Central memory CD8-positive, alpha-beta T cell (primary cell): ENCODE data around the gene GNLY.
A peak's percentile ranks its signal among the peaks of the same experiment; 100 is the strongest.

Experiments
- ATAC-seq: fragments of 150-1000 bp; cut with Tn5 transposase; replicated peaks from 2 replicates; pipeline ENCODE4 v1.10.0; 2022; ENCODE audit warnings: mild to moderate bottlenecking, moderate FRiP score, moderate number of reproducible peaks; ENCODE audit not compliant: poor library complexity, severe bottlenecking; ENCODE audit errors: extremely low read depth
- DNase-seq, 2 donors: peaks; one replicate each; pipeline ENCODE4 v3.0.0; 2021; ENCODE audit warnings: low spot score in 2 of 2
- H3K27ac Mint-ChIP-seq: one replicate; pipeline ENCODE4 v1.8.0; 2022; ENCODE audit warnings: low read depth, mild to moderate bottlenecking, moderate library complexity, mixed read lengths
- H3K27me3 Mint-ChIP-seq: one replicate; pipeline ENCODE4 v1.8.0; 2022; ENCODE audit warnings: mixed read lengths
- H3K36me3 Mint-ChIP-seq: one replicate; pipeline ENCODE4 v1.8.0; 2022; ENCODE audit warnings: mild to moderate bottlenecking, moderate library complexity, mixed read lengths; ENCODE audit not compliant: insufficient read depth
- H3K4me1 Mint-ChIP-seq: one replicate; pipeline ENCODE4 v1.8.0; 2022; ENCODE audit warnings: mixed read lengths
- H3K4me3 Mint-ChIP-seq: one replicate; pipeline ENCODE4 v1.8.0; 2022; ENCODE audit warnings: mild to moderate bottlenecking, moderate library complexity, mixed read lengths
- H3K9me3 Mint-ChIP-seq: one replicate; pipeline ENCODE4 v1.8.0; 2022; ENCODE audit warnings: mixed read lengths

GNLY gene

GRCh38 chr2:85694052-85695025 is at the start of gene GNLY:
TSS of gene GNLY (plus strand) at chr2:85694358. CDS start at chr2:85694419, 61 bp downstream.
- Mint-ChIP-seq H3K4me1 (no peaks in the 10 kb centered on the region), H3K36me3 (peaks cover 25% of the 10 kb centered on the region), H3K27me3 (no peaks in the 10 kb centered on the region), H3K4me3 (peak within 1 kb of the TSS; percentile 75), H3K27ac (peak within 1 kb of the TSS; percentile 69), H3K9me3 (no peaks in the 10 kb centered on the region)
- ATAC-seq (peak; percentile 84), DNase-seq (peak in 1 of 2 donors; percentile 21)

- no peak for DNase-seq
- H3K27me3 Mint-ChIP-seq: no peaks in the 10 kb centered on the region
- no peak overlapping the region for H3K4me3 Mint-ChIP-seq
- no peak overlapping the region for H3K27ac Mint-ChIP-seq
- no peak for ATAC-seq
- no peaks in the 10 kb centered on the region for H3K9me3 Mint-ChIP-seq
- H3K4me1 Mint-ChIP-seq: peaks cover 6% of the 10 kb centered on the region
- H3K36me3 Mint-ChIP-seq: peaks cover 85% of the 10 kb centered on the region
Observed at GRCh38 chr2:85644909-85645308, 49.2 kb upstream of the GNLY start.

GRCh38 chr2:85646166-85646565 is 48.0 kb upstream of the GNLY start:
- H3K27me3 Mint-ChIP-seq: no peaks in the 10 kb centered on the region
- DNase-seq (no peak), ATAC-seq (no peak)
- no peak overlapping the region for H3K4me3 Mint-ChIP-seq
- H3K4me1 Mint-ChIP-seq: peaks cover 6% of the 10 kb centered on the region
- no peaks in the 10 kb centered on the region for H3K9me3 Mint-ChIP-seq
- peaks cover 83% of the 10 kb centered on the region for H3K36me3 Mint-ChIP-seq
- H3K27ac Mint-ChIP-seq: no peak overlapping the region

DNA sequence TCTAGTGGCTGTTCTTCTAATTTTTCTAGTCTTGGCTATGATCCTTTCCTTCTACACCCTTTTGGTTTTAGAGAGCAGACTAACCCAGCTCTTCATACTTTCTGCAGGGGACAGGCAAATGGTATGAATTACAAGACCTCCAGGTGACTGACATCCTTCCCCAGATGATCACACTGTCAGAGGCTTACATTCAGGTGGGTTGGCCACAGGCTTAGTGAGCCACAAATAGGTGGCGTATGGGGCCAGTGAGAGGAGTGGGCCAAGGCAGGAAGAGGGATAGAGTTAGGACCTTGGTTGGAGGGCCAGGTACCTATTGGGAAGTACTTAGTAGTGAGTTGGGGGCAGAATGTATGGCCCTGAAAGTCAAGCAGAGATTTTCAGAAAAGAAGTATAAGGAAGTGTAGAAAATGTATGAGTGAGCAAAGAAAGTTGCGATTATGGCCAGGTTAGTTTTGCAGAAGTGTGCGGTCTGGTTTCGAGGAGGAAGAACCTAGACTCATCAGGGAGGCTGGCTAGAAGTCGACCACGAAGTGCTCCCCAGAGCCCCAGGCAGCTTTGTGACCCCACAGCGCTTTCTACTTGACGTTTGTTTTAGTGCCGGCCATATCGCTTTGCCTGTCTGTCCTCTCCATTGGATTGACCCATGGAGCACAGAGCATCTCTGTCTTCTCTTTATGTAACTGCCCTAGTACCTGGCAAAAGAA is 46.2 kb upstream of the GNLY start:
- peaks cover 75% of the 10 kb centered on the region for H3K36me3 Mint-ChIP-seq
- no peak overlapping the region for H3K4me3 Mint-ChIP-seq
- H3K4me1 Mint-ChIP-seq: no peaks in the 10 kb centered on the region
- H3K27ac Mint-ChIP-seq: no peak overlapping the region
- ATAC-seq (no peak), DNase-seq (no peak)
- H3K27me3 Mint-ChIP-seq: no peaks in the 10 kb centered on the region
- H3K9me3 Mint-ChIP-seq: no peaks in the 10 kb centered on the region

DNA sequence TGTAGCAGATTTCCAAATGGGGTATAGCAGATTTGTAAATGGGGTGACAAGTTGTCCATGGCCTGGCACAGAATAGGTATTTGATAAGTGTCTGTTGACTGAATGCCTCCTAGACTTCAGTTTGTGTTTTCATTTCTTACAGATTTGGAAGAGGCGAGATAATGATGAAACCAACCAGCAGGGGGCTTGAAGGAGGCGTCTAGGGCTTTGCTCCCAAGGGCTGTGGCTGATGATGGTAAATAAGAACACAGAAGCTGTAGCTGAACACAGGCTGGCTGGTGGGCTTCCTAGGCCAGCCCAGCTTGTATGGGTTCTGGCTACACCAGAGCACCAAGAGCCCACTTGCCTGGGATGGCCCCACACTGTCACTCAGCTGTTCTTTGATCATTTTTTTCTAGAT is 45.5 kb upstream of the GNLY start:
- H3K27ac Mint-ChIP-seq: no peak overlapping the region
- ATAC-seq: no peak
- H3K9me3 Mint-ChIP-seq: no peaks in the 10 kb centered on the region
- H3K27me3 Mint-ChIP-seq: no peaks in the 10 kb centered on the region
- H3K4me1 Mint-ChIP-seq: no peaks in the 10 kb centered on the region
- no peak for DNase-seq
- no peak overlapping the region for H3K4me3 Mint-ChIP-seq
- peaks cover 72% of the 10 kb centered on the region for H3K36me3 Mint-ChIP-seq

GRCh38 chr2:85649201-85650190 is 44.7 kb upstream of the GNLY start:
- ATAC-seq (no peak), DNase-seq (no peak)
- no peaks in the 10 kb centered on the region for H3K4me1 Mint-ChIP-seq
- peaks cover 66% of the 10 kb centered on the region for H3K36me3 Mint-ChIP-seq
- H3K9me3 Mint-ChIP-seq: no peaks in the 10 kb centered on the region
- no peak overlapping the region for H3K4me3 Mint-ChIP-seq
- no peak overlapping the region for H3K27ac Mint-ChIP-seq
- H3K27me3 Mint-ChIP-seq: no peaks in the 10 kb centered on the region

DNA sequence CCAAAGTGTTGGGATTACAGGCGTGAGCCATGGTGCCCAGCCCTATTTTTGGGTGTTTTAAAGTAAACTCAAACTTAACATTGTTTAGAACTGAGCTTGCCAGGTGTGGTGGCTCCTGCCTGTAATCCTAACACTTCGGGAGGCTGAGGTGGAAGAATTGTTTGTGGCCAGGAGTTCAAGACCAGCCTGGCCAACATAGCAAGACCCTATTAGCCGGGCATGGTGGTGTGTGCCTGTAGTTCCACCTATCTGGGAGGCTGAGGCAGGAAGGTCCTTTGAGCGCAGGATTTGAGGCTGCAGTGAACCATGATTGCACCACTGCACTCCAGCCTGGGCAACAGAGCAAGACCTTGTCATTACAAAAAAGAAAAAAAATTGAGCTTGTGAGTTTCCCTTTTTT is 43.7 kb upstream of the GNLY start:
- DNase-seq (no peak), ATAC-seq (no peak)
- Mint-ChIP-seq H3K27ac (no peak overlapping the region), H3K4me3 (no peak overlapping the region), H3K27me3 (no peaks in the 10 kb centered on the region), H3K36me3 (peaks cover 62% of the 10 kb centered on the region), H3K9me3 (no peaks in the 10 kb centered on the region), H3K4me1 (no peaks in the 10 kb centered on the region)

DNA sequence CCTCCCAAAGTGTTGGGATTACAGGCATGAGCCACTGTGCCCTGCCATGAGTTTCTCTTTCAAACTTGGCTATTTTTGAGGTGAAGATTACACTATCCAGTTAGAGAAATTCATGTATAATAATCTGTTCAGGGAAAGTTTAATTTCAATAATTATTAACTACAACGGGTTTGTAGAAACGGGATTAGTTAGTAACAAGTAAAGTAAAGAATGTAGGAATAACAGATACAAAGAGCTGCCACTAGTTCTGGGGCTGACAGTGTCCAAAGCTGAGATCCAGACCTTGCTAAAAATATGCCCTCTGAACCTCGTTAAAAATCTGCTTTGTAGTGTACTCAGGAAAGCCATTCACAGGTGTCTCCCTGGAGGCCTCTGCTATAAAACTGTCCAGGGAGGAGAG is 43.1 kb upstream of the GNLY start:
- H3K27ac Mint-ChIP-seq: no peak overlapping the region
- H3K4me3 Mint-ChIP-seq: no peak overlapping the region
- peaks cover 57% of the 10 kb centered on the region for H3K36me3 Mint-ChIP-seq
- no peaks in the 10 kb centered on the region for H3K27me3 Mint-ChIP-seq
- no peaks in the 10 kb centered on the region for H3K4me1 Mint-ChIP-seq
- H3K9me3 Mint-ChIP-seq: no peaks in the 10 kb centered on the region
- no peak for ATAC-seq
- DNase-seq: no peak

DNA sequence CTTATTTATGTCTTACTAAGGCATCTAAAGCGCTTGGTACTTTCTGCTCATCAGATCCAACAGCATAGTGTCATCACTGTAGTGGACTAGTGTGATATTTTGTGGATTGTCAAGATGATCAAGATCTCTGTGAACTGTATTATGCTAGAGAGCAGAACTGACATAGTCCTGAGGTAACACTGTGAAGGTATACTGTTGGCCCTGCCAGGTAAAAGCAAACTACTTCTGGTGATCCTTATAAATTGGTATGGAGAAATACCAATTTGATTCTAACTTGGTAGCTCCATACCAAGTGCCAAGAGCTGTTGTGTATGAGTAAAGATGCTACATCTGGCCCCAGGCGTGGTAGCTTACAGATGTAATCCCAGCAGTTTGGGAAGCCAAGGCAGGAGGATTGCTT is 42.1 kb upstream of the GNLY start:
- no peak overlapping the region for H3K27ac Mint-ChIP-seq
- no peak for DNase-seq
- H3K36me3 Mint-ChIP-seq: peaks cover 48% of the 10 kb centered on the region
- ATAC-seq: no peak
- H3K4me3 Mint-ChIP-seq: no peak overlapping the region
- H3K27me3 Mint-ChIP-seq: no peaks in the 10 kb centered on the region
- no peaks in the 10 kb centered on the region for H3K9me3 Mint-ChIP-seq
- no peaks in the 10 kb centered on the region for H3K4me1 Mint-ChIP-seq

DNA sequence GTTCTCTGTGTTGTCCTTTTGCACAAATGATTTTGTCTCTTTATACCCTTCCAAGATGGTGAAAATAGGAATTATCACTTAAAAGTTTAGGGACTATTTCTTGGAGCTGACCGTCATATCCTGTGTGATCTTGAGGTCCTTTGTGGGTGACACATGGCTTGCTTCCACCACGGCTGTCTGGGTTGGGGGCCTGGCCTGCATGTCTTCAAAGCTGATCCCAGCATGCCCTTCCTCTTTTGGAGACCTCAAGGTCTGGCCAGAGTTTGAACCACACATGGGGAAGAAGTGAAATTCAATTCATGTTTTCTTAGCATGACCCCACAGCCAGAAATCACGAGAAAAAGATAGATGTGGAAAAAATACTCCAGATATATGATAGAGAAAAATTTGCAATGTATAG is 40.2 kb upstream of the GNLY start:
- DNase-seq (no peak), ATAC-seq (no peak)
- no peaks in the 10 kb centered on the region for H3K4me1 Mint-ChIP-seq
- peaks cover 36% of the 10 kb centered on the region for H3K36me3 Mint-ChIP-seq
- H3K4me3 Mint-ChIP-seq: no peak overlapping the region
- no peaks in the 10 kb centered on the region for H3K27me3 Mint-ChIP-seq
- no peak overlapping the region for H3K27ac Mint-ChIP-seq
- no peaks in the 10 kb centered on the region for H3K9me3 Mint-ChIP-seq

DNA sequence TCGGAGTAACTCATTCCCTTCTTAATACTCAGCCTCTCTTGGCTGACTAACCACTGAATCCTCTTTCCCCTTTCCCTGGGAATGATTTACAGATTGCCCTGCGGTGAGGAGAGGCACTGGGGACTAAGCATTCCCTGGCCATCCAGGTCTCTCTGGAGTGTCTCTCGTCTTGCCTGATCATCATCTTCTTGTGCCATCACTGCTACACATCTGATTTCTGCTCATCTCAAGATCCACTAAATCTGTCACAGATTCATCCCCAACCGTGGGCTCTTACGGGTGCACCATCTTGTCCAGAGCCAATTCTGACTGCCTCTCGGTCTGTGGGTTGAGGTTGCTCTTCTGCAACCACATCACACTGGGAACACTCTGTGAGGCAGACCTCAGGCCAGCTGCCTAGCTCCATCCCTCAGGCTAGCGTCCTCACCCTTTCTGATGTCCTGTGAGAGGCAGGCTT is 38.2 kb upstream of the GNLY start:
- H3K27ac Mint-ChIP-seq: no peak overlapping the region
- H3K36me3 Mint-ChIP-seq: peaks cover 21% of the 10 kb centered on the region
- no peaks in the 10 kb centered on the region for H3K4me1 Mint-ChIP-seq
- DNase-seq (no peak), ATAC-seq (no peak)
- H3K4me3 Mint-ChIP-seq: no peak overlapping the region
- H3K27me3 Mint-ChIP-seq: no peaks in the 10 kb centered on the region
- H3K9me3 Mint-ChIP-seq: no peaks in the 10 kb centered on the region

GRCh38 chr2:85656468-85656867 is 37.7 kb upstream of the GNLY start:
- Mint-ChIP-seq H3K4me1 (no peaks in the 10 kb centered on the region), H3K27ac (peak overlapping the region; percentile 89), H3K9me3 (no peaks in the 10 kb centered on the region), H3K27me3 (no peaks in the 10 kb centered on the region), H3K36me3 (peaks cover 19% of the 10 kb centered on the region), H3K4me3 (no peak overlapping the region)
- ATAC-seq: no peak
- DNase-seq: no peak
